DMS114 treated with DMSO at 0.1 percent for 48 hours (cell line): Measurements from ENCODE around the gene TBX4.
"Not testable (repeated sequence)": the region's sequence is repeated elsewhere in the genome, so short reads cannot be mapped to it uniquely, and the experiment has no call there.

Experiments used
- DNase-seq: peaks from one replicate; lab custom pipeline; 2025; ENCODE audit not compliant: unreplicated experiment; lab: John Stamatoyannopoulos, UW

Gene TBX4

GRCh38 chr17:61519754-61520440 is 67.7 kb downstream of the TBX4 start:
- no peak for DNase-seq

- DNase-seq = no peak
Observed at GRCh38 chr17:61520897-61521296, 68.7 kb downstream of the TBX4 start.

GRCh38 chr17:61522088-61522487 is 69.9 kb downstream of the TBX4 start:
- no peak for DNase-seq

GRCh38 chr17:61524319-61524718 is 72.1 kb downstream of the TBX4 start:
- DNase-seq = no peak

GRCh38 chr17:61527441-61527840 is 75.2 kb downstream of the TBX4 start:
- not testable (repeated sequence) for DNase-seq

GRCh38 chr17:61528171-61528570 is 75.9 kb downstream of the TBX4 start:
- no peak for DNase-seq

GRCh38 chr17:61531223-61531622 is 79.0 kb downstream of the TBX4 start:
- DNase-seq = no peak

GRCh38 chr17:61532826-61533225 is 80.6 kb downstream of the TBX4 start:
- no peak for DNase-seq

GRCh38 chr17:61533797-61534196 is 81.6 kb downstream of the TBX4 start:
- DNase-seq = no peak

GRCh38 chr17:61534414-61534813 is 82.2 kb downstream of the TBX4 start:
- DNase-seq = no peak
